HepG2 (cell line): ENCODE results near the gene TMEM98. TPM values are rescaled to one million over a fixed set of nuclear protein-coding genes. Genes with fewer than 3 reads are reported as not detected.

Source experiments
- ATAC-seq: fragments of 200-7000 bp; cut with Tn5 transposase; 3 replicates; pipeline ENCODE4 v1.9.1; 2020; ENCODE audit warnings: mild to moderate bottlenecking, moderate library complexity
- BruUV-seq: library from RNA; stranded (reverse); fragments of 400-500 nt; replicated peaks from 2 replicates; lab custom pipeline; 2021; lab: Mats Ljungman, UMichigan
- CTCF ChIA-PET: fragments of 300-600 bp; formaldehyde crosslinking; extraction: SDS; loops from one replicate; lab custom pipeline; 2021; ENCODE audit warnings: low total read pairs, inconsistent platforms, low intra/inter-chr PET ratio; lab: Yijun Ruan, JAX
- POLR2A ChIA-PET: fragments of 350-600 bp; sonication (Branson Sonifier 250); formaldehyde crosslinking; loops from one replicate; lab custom pipeline; 2020; ENCODE audit warnings: antibody characterized with exemption, inconsistent platforms; lab: Yijun Ruan, JAX
- DNase-seq: peaks from one replicate; pipeline ENCODE4 v3.0.0-alpha.2; 2015; ENCODE audit warnings: low spot score
- FAIRE-seq: peaks from 3 replicates; lab custom pipeline; 2011; peaks lifted over from hg19 to GRCh38; lab: Jason Lieb, UNC
- H2AFZ ChIP-seq: one replicate; pipeline ENCODE4 v1.6.1; 2011; ENCODE audit warnings: low read length, inconsistent platforms
- H3K27ac ChIP-seq: fragments of 300-600 bp; 3 replicates; pipeline ENCODE4 v1.8.0; 2011; ENCODE audit warnings: mixed run types, mild to moderate bottlenecking, mixed read lengths, low read length, inconsistent platforms; ENCODE audit not compliant: insufficient read depth; ENCODE audit errors: extremely low read length
- H3K27me3 ChIP-seq, 2 experiments: fragments of 200-600 bp in 1 of 2; 2 replicates in 1 of 2; 3 replicates in 1 of 2; pipeline versions ENCODE4 v1.6.0 to v1.8.0; 2011; ENCODE audit warnings: low read length in 2 of 2, mild to moderate bottlenecking in 2 of 2, moderate library complexity in 2 of 2, inconsistent platforms in 1 of 2; ENCODE audit not compliant: insufficient read depth in 2 of 2, control insufficient read depth in 1 of 2
- H3K36me3 ChIP-seq, 2 experiments: fragments of 200-600 bp in 1 of 2; replicated peaks in 1 of 2; 2 replicates in 1 of 2; 3 replicates in 1 of 2; pipeline versions ENCODE4 v1.5.1 to v1.8.0; 2011; ENCODE audit warnings: low read length in 2 of 2, inconsistent platforms in 1 of 2; ENCODE audit not compliant: insufficient read depth in 2 of 2, control insufficient read depth in 1 of 2
- H3K4me1 ChIP-seq: 2 replicates; pipeline ENCODE4 v1.5.1; 2012; ENCODE audit warnings: low read length, inconsistent platforms; ENCODE audit not compliant: insufficient read depth
- H3K4me2 ChIP-seq: 2 replicates; pipeline ENCODE4 v1.6.0; 2011; ENCODE audit warnings: low read depth, low read length, inconsistent platforms
- H3K4me3 ChIP-seq, 3 experiments: fragments of 200-600 bp in 1 of 3; sonication (generic), shearing (Covaris generic) in 1 of 3; replicated peaks in 1 of 3; 2 replicates each; pipeline ENCODE4 v1.5.1; 2011 to 2016; ENCODE audit warnings: low read length in 3 of 3, inconsistent platforms in 2 of 3, low read depth in 2 of 3, mild to moderate bottlenecking in 2 of 3, control low read depth in 1 of 3, mixed read lengths in 1 of 3; ENCODE audit not compliant: insufficient read depth in 1 of 3
- H3K79me2 ChIP-seq: one replicate; pipeline ENCODE4 v1.6.1; 2011; ENCODE audit warnings: low read length, inconsistent platforms; ENCODE audit not compliant: insufficient read depth
- H3K9ac ChIP-seq: 2 replicates; pipeline ENCODE4 v1.6.0; 2011; ENCODE audit warnings: mild to moderate bottlenecking, low read depth, low read length, inconsistent platforms; ENCODE audit not compliant: insufficient read depth
- H3K9me3 ChIP-seq: 2 replicates; pipeline ENCODE4 v1.5.1; 2012; ENCODE audit warnings: mild to moderate bottlenecking, low read length
- H4K20me1 ChIP-seq: 2 replicates; pipeline ENCODE4 v1.6.0; 2011; ENCODE audit warnings: inconsistent platforms, mild to moderate bottlenecking, low read length, moderate library complexity; ENCODE audit not compliant: insufficient read depth
- DR1 ChIP-seq: sonication (generic); formaldehyde crosslinking; IDR thresholded peaks from 2 replicates; pipeline ENCODE4 v1.8.0; 2021; ENCODE audit warnings: mild to moderate bottlenecking, missing genetic modification reagents, inconsistent platforms
- ZNF282 ChIP-seq: fragments of 450-650 bp; IDR thresholded peaks from 2 replicates; pipeline ENCODE4 v1.6.1; 2018; ENCODE audit not compliant: partially characterized antibody
- ZNF510 ChIP-seq: sonication (generic); formaldehyde crosslinking; IDR thresholded peaks from 2 replicates; pipeline ENCODE4 v1.4.0; 2020; ENCODE audit warnings: low read depth, mild to moderate bottlenecking, missing genetic modification reagents
- ZNF7 ChIP-seq: IDR thresholded peaks from 2 replicates; pipeline ENCODE4 v1.6.1; 2016; ENCODE audit warnings: missing biosample characterization, missing genetic modification reagents
- WGBS: methylation state at CpG from one replicate; pipeline ENCODE4 v1.1.6; 2017; ENCODE audit warnings: low lambda C conversion rate; 5-methylcytosine and 5-hydroxymethylcytosine counted together
- in situ Hi-C: cut with HindIII; loops from 2 replicates; pipeline ENCODE4 v1.10.0; 2017; ENCODE audit warnings: low pct_unique_long_range_greater_than_20kb; ENCODE audit not compliant: extremely low pct_ligation_motif_present
- intact Hi-C: fragments of 100-400 bp; cut with micrococcal nuclease; formaldehyde crosslinking; loops from one replicate; pipeline ENCODE4 v1.10.0; 2022; ENCODE audit not compliant: unreplicated experiment
- polyA plus RNA-seq, 8 experiments: library from polyadenylated mRNA; depleted of rRNA in 3 of 8; stranded (reverse) in 7 of 8; unstranded in 1 of 8; fragments of >200 nt; fragmentation: Illumina TruSeq in 4 of 8; extraction: Trizol in 4 of 8; gene quantifications; 2 replicates each; pipeline versions ENCODE4 v1.2.1 to v1.2.3, GENCODE V29; 2011 to 2016; ENCODE audit warnings: low read depth in 4 of 8, missing spikeins in 1 of 8, mixed read lengths in 1 of 8; ENCODE audit not compliant: insufficient read depth in 1 of 8
- total RNA-seq, 5 experiments: library from RNA; depleted of rRNA; stranded (reverse); fragments of >200 nt; fragmentation: Illumina TruSeq; extraction: Trizol; gene quantifications; 2 replicates each; pipeline ENCODE4 v1.2.3, GENCODE V29; 2016; ENCODE audit warnings: low read depth in 1 of 5
- TF ChIP-seq, protein P1 (sequence below): sonication (generic); formaldehyde crosslinking; IDR thresholded peaks from 2 replicates; pipeline ENCODE4 v1.4.0; 2020; ENCODE audit warnings: missing genetic modification reagents
- TF ChIP-seq, protein P2 (sequence below): sonication (generic); formaldehyde crosslinking; IDR thresholded peaks from 2 replicates; pipeline ENCODE4 v1.4.0; 2020; ENCODE audit warnings: missing genetic modification reagents, borderline replicate concordance

Gene TMEM98
- total and polyA plus RNA-seq, 2 of the 13 experiments (the other 11 are each of a cell fraction or from before 2014, with no cell fraction given), result 103 to 175 TPM

DNA sequence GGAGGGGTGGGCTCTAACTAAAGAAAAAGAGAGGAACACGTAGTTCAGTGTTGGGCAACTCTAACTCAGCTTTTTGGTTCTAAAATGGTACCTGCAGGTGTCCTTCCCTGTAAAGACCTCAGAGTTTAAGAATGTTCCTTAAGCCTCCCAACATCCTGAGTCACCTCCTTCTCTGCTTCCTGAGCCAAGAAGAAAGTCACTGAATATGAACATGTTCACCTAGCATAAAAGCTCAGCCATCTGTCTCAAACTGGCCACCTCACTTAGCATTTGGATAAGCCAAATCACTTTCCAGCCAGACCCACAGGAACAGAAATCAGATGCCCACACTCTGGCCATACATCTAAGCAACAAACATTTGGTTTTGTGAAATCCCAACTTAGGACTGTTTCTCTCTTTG is 3.7 kb downstream of the TMEM98 start:
- no peak overlapping the region for H3K4me3 ChIP-seq
- no peaks in the 10 kb centered on the region for H4K20me1 ChIP-seq
- no peak overlapping the region for H3K27ac ChIP-seq
- H3K36me3 ChIP-seq, result peaks cover 10 to 30% of the 10 kb centered on the region in 2 experiments; a peak in 4 of 5 replicates
- H3K9ac ChIP-seq, result no peak overlapping the region
- 100% methylated on average over 1 of the region's 1 CpG for WGBS
- no peaks in the 10 kb centered on the region for H3K9me3 ChIP-seq
- BruUV-seq, result no TSS peak
- in situ Hi-C loops (no loop called here), intact Hi-C loops (no loop called here)
- ChIA-PET CTCF (no interaction called here), POLR2A (no interaction called here)
- H3K4me1 ChIP-seq, result peaks cover 34% of the 10 kb centered on the region
- H3K27me3 ChIP-seq, result no peaks in the 10 kb centered on the region; a peak in 1 of 5 replicates
- TF ChIP-seq ZNF510 (CRISPR knock-in tag) (no peak), ZNF7 (no peak), DR1 (CRISPR knock-in tag) (no peak), ZNF282 (no peak)
- TF ChIP-seq, protein P1, sequence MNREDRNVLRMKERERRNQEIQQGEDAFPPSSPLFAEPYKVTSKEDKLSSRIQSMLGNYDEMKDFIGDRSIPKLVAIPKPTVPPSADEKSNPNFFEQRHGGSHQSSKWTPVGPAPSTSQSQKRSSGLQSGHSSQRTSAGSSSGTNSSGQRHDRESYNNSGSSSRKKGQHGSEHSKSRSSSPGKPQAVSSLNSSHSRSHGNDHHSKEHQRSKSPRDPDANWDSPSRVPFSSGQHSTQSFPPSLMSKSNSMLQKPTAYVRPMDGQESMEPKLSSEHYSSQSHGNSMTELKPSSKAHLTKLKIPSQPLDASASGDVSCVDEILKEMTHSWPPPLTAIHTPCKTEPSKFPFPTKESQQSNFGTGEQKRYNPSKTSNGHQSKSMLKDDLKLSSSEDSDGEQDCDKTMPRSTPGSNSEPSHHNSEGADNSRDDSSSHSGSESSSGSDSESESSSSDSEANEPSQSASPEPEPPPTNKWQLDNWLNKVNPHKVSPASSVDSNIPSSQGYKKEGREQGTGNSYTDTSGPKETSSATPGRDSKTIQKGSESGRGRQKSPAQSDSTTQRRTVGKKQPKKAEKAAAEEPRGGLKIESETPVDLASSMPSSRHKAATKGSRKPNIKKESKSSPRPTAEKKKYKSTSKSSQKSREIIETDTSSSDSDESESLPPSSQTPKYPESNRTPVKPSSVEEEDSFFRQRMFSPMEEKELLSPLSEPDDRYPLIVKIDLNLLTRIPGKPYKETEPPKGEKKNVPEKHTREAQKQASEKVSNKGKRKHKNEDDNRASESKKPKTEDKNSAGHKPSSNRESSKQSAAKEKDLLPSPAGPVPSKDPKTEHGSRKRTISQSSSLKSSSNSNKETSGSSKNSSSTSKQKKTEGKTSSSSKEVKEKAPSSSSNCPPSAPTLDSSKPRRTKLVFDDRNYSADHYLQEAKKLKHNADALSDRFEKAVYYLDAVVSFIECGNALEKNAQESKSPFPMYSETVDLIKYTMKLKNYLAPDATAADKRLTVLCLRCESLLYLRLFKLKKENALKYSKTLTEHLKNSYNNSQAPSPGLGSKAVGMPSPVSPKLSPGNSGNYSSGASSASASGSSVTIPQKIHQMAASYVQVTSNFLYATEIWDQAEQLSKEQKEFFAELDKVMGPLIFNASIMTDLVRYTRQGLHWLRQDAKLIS (CRISPR knock-in tag), result no peak
- TF ChIP-seq, protein P2, sequence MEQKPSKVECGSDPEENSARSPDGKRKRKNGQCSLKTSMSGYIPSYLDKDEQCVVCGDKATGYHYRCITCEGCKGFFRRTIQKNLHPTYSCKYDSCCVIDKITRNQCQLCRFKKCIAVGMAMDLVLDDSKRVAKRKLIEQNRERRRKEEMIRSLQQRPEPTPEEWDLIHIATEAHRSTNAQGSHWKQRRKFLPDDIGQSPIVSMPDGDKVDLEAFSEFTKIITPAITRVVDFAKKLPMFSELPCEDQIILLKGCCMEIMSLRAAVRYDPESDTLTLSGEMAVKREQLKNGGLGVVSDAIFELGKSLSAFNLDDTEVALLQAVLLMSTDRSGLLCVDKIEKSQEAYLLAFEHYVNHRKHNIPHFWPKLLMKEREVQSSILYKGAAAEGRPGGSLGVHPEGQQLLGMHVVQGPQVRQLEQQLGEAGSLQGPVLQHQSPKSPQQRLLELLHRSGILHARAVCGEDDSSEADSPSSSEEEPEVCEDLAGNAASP (CRISPR knock-in tag), result no peak
- ATAC-seq (no peak), FAIRE-seq (no peak), DNase-seq (no peak)
- peaks cover 12% of the 10 kb centered on the region for H3K79me2 ChIP-seq
- H2AFZ ChIP-seq, result no peak overlapping the region
- H3K4me2 ChIP-seq, result no peak overlapping the region
